HG02759 (cell line): Measurements from ENCODE around the gene PLSCR3.
A peak's percentile ranks its signal among the peaks of the same experiment; 100 is the strongest.

Experiments
- ATAC-seq: cut with Tn5 transposase; IDR thresholded peaks from one replicate; pipeline ENCODE4 v1.9.1; 2021; ENCODE audit warnings: mild to moderate bottlenecking, moderate library complexity; ENCODE audit not compliant: unreplicated experiment

PLSCR3 gene

GRCh38 chr17:7351665-7352502, 42.4 kb downstream of the PLSCR3 start, which contains the start of gene KCTD11:
KCTD11 (plus strand) TSS chr17:7352162.
- peak; percentile 67 for ATAC-seq

GRCh38 chr17:7348478-7349242, 45.7 kb downstream of the PLSCR3 start:
- ATAC-seq, result no peak

GRCh38 chr17:7347630-7348477, 46.5 kb downstream of the PLSCR3 start:
- ATAC-seq, result no peak

GRCh38 chr17:7346761-7347614, 47.3 kb downstream of the PLSCR3 start:
- ATAC-seq, result no peak

- ATAC-seq, result no peak
Measured at GRCh38 chr17:7343250-7343649, 51.1 kb downstream of the PLSCR3 start.

GRCh38 chr17:7341842-7342241, 52.5 kb downstream of the PLSCR3 start:
- no peak for ATAC-seq

GRCh38 chr17:7340179-7340578, 54.1 kb downstream of the PLSCR3 start:
- no peak for ATAC-seq
